ENCODE results near the gene NEK8.

Gene NEK8

DNA sequence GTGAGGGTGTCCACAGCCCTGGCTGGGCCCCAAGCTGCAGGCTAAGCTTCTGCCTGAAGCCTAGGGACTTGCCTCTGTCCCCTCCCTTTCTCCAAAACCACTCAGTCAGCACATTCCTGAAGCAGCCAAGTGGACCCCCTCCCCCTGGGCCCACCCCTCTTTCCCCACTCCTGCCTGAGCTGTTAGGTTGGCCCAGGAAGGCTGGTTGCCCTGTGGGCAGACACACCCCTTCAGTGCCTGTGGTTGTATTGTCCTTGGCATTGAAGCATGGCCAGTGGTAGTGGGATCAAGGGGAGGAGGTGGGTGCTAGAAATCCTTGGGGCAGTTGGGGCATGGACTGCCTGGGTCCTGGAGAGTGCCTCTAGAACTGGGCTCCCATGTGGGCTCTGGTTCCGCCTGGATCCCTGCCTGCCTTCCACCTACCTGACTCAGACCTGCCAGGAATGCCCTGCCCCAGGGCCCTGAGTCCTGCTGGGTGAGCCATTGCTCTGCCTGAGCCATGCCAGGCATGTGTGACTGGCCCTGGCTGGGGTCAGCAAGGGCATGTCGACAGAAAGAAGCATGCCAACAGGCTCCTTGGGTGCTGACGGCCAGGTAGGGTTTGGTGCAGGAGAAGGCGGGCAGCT lies 17.3 kb downstream of the NEK8 start:
- DNase-seq = no peak

DNA sequence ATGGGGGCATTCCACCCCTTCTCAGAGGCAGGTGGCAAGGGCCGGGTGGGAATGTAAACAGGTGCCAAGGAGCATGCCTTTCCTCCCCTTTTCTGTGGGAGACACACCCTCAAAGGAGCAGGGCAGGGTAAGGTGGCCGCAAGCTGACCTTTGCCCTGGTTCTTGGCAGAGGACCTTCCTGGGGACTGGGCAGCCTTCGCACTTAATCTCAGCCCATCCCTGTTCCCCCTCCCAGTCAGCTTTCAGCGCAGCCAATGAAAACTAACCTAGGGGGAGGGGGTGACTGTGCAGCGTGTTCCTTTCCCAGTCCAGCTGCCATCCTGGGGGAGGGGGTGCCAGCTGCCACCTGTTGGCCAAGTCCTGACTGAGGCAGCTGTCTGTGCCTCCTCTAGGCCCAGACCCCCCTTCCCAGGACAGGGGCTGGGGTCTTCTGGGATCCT lies 18.0 kb downstream of the NEK8 start:
- DNase-seq = no peak

DNA sequence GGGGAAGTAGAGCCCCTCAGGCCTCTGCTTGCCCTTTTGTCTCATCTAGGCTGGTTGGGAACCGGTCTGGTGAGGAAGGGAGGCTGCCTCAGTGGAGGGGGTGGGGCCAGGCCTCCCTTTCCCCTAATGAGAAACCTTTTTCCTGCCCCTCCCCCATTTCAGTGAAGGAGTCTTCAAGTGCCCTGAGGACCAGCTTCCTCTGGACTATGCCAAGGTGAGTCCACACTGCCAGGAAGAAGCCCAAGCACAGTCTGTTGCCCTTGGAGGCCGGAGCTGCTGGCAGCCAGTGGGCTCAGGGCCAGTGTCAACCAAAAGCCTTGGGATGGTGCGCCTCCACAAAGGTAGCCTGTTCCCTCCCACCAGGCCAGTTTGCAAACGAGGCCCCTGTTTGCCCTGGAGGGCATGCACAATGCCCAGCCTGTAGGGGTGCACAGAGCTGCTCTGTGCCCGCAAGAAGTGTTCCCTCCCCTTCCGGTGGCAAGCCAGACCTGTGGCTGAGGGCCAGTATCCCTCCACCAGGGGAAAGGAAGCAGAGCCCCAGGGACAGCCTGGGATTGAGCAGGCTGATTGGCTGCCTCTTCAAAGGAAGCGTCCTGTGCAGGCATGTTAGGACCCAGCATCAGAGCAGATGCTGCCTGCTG lies 18.6 kb downstream of the NEK8 start:
- DNase-seq = no peak

DNA sequence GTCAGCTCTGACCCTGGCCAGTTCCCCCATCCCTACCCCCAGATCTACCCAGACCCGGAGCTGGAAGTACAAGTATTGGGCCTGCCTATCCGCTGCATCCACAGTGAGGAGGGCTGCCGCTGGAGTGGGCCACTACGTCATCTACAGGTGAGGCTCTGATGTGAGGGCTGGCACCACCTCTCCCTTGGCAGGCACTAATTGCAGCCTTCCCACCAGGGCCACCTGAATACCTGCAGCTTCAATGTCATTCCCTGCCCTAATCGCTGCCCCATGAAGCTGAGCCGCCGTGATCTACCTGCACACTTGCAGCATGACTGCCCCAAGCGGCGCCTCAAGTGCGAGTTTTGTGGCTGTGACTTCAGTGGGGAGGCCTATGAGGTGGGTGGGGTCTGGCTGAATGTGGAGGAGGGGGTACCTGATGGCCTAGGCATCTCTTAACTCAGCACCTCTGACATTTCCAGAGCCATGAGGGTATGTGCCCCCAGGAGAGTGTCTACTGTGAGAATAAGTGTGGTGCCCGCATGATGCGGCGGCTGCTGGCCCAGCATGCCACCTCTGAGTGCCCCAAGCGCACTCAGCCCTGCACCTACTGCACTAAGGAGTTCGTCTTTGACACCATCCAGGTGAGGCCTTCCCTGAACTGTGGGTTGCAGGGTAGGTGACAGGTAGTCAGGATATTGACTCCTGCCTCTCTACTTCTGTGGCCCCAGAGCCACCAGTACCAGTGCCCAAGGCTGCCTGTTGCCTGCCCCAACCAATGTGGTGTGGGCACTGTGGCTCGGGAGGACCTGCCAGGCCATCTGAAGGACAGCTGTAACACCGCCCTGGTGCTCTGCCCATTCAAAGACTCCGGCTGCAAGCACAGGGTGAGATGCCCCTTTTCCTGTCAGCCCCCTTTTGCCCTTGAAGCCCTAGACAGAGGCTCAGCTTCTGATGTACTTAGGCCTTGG lies 19.5 kb downstream of the NEK8 start:
- DNase-seq = no peak

DNA sequence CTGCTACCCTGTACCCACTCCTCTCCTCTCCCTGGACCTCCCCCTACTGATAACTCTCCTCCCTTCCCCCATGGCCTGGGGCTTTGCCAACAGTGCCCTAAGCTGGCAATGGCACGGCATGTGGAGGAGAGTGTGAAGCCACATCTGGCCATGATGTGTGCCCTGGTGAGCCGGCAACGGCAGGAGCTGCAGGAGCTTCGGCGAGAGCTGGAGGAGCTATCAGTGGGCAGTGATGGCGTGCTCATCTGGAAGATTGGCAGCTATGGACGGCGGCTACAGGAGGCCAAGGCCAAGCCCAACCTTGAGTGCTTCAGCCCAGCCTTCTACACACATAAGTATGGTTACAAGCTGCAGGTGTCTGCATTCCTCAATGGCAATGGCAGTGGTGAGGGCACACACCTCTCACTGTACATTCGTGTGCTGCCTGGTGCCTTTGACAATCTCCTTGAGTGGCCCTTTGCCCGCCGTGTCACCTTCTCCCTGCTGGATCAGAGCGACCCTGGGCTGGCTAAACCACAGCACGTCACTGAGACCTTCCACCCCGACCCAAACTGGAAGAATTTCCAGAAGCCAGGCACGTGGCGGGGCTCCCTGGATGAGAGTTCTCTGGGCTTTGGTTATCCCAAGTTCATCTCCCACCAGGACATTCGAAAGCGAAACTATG lies 20.4 kb downstream of the NEK8 start:
- no peak for DNase-seq

DNA sequence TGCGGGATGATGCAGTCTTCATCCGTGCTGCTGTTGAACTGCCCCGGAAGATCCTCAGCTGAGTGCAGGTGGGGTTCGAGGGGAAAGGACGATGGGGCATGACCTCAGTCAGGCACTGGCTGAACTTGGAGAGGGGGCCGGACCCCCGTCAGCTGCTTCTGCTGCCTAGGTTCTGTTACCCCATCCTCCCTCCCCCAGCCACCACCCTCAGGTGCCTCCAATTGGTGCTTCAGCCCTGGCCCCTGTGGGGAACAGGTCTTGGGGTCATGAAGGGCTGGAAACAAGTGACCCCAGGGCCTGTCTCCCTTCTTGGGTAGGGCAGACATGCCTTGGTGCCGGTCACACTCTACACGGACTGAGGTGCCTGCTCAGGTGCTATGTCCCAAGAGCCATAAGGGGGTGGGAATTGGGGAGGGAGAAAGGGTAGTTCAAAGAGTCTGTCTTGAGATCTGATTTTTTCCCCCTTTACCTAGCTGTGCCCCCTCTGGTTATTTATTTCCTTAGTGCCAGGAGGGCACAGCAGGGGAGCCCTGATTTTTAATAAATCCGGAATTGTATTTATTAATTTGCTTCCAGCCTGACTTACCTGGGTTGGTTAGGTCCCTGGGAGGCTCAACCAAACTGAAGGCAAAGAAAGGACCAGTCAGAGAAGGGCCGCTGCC lies 21.1 kb downstream of the NEK8 start:
- no peak for DNase-seq

DNA sequence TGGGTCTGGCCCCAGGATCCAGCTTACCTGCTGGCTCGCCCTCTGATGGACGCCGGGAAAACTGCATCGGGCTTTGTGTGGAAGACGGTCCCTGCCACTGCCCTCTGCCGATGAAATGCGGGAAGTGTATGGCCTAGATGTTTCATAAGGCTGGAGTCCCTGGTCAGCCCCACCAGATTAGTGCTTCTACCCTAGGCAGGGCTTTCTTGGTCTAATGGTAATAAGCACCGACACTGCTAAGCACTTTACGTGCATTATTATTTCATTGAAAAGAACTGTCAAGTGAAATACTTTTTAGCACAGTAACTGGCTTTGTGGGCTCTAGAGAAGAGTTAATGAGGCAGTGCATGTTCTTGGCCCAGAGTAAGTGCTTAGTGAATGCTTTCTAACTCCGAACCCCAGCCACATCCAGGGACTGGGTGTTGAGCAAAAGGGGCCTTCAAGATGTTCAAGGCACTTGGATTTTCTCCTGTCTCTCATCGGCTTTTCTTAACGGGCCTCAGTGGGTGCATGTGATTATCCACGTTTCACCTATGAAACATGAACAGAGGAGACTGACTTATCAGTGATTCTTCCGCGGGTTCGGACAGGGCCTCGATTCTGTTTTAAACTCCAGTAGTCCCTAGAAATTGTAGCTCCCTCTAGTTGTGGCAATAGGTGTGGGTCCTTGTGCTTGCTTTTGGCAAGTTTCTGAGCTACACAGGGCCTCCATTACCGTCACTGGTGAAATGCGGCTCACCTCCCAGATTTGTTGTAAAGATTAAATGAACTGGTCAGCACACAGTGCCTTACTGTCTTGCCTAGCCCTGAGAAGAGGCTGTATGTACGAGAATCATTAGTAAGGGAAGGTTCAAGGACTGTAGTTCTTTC lies 21.8 kb downstream of the NEK8 start:
- peak; percentile 84 to 89 for DNase-seq

DNA sequence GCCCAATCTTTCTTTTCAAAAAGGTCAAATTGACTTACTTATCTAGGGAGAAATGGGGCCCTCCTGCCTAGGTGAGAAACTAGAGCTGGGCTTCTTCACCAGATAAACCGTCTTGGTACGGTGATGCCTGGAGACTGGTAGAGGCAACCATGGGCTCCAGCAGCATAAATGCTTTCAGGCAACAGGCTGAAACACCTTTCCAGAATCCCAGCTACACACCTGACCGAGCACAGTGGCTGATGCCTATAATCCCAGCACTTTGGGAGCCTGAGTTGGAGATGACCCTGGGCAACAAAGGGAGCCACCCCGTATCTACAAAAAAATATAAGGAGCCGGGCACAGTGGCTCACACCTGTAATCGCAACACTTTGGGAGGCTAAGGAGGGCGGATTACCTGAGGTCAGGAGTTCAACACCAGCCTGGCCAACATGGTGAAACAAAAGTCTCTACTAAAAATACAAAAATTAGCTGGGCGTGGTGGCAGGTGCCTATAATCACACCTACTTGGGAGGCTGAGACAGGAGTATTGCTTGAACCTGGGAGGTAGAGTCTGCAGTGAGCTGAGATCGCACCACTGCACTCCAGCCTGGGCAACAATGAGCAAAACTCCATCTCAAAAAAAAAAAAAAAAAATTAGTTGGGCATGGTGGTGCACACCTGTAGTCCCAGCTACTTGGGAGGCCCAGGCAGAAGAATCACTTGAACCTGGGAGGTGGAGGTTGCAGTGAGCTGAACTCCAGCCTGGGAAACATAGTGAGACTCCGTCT lies 23.2 kb downstream of the NEK8 start:
- DNase-seq = no peak

DNA sequence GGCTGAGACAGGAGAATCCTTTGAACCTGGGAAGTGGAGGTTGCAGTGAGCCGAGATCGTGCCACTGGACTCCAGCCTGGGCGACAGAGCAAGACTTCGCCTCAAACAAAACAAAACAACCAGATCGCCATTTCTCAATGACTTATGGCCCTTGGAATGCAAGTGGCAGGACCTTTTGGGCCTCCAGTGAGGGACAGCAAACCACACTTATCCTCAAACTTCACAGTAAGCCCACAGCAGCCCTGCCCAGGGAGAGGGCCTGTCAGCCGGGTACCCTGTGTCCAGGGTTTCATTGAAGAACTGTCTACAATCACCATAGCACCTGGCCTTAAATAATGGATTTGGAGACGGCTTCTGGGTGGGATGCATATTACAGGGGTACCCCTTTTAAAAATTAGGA lies 26.9 kb downstream of the NEK8 start:
- no peak for DNase-seq

DNA sequence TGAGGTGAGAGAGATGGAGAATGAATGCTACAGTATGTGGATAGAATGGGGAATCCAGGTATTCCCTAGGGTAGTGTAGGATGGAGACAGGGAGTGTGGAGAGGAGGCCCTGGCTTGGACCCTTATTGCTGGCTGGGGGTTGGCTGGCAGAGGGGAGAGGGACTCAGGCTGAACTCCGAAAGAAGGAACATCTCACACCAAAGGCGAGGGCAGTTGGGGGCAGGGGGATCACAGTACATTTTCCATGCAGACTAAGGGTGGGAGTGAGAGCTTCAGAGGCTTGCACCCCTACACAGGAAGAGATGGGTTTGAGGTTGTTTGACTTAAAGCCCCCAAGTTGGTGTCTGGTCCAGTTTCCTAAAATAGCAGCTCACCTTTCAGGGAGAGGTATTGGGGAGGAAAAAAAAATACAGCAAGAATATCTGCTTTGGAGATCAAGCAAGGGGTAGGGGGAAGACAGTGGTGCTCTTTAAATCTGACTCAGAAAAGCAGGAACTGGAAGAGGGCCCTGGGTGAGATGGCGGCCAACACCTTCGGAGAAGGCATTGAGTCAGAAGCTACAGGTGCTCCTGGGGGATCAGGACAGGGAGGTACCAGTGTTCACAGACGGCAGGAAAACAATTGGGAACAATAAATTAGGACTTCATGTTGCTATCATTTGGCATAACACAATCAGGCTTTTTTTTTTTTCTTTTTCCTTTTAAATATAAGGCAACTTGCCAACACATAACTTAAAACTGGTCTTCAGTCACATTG lies 27.6 kb downstream of the NEK8 start:
- no peak for DNase-seq

DNA sequence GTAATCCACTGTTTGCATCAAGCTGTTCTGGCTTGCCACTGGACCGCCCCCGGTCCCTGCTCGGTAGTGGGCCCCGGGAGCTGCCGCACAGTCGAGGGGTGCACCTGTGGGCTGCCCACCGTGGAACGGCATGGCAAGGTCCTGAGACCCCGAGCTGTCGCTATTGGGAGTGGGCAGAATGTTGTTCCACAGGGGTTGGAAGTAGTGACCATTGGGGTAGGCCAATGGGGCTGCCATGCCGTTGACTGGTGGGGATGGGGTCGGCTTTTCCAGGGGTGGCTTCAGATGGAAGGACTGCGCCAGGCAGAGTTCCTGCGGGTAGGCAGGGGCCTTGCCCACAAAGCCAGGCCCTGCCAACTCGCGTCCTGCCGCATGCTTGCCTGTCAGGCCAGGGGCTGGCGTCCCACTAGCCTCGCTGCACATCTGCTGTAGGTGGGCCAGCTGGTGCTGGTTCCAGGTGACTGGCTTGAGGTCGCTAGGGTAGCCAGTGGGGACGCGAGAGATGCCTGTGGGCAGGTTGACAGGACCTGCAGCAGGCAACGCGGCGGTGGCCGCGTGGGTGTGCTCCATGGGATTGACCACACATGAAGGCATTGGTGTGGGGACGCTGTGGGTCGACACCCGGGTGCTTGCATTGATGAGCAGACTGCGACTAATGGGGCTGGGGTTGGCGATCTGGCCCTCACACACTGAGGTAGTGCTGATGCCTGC lies 30.0 kb downstream of the NEK8 start:
- no peak for DNase-seq

DNA sequence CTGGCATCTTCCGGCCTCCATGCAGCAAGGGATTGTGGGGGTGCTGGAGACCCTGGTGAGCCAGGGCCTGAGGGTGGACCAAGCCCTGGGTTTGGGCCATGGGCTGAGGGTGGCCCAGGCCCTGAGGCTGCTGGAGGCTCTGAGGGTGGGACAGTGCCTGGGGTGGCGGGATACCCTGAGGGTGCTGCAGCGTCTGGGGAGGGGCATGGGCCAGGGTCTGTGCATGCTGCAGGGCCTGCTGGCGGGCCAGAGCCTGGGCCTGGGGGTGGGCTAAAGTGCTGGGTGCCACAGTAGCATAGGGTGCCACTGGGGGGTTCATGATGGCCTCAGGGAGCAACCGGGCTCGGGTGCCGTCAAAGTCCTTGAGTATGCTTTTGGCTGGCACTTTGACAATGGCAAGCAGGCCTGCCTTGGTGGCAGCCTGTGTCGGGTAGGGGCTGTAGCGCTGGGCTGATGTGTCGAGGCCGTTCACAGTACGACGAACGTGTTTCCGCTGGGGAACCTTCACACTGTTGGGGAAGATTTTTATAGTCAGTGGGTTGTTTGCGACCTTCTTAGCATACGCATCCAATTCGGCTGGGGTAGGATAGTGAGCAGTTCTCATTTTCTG lies 30.8 kb downstream of the NEK8 start:
- DNase-seq = no peak

DNA sequence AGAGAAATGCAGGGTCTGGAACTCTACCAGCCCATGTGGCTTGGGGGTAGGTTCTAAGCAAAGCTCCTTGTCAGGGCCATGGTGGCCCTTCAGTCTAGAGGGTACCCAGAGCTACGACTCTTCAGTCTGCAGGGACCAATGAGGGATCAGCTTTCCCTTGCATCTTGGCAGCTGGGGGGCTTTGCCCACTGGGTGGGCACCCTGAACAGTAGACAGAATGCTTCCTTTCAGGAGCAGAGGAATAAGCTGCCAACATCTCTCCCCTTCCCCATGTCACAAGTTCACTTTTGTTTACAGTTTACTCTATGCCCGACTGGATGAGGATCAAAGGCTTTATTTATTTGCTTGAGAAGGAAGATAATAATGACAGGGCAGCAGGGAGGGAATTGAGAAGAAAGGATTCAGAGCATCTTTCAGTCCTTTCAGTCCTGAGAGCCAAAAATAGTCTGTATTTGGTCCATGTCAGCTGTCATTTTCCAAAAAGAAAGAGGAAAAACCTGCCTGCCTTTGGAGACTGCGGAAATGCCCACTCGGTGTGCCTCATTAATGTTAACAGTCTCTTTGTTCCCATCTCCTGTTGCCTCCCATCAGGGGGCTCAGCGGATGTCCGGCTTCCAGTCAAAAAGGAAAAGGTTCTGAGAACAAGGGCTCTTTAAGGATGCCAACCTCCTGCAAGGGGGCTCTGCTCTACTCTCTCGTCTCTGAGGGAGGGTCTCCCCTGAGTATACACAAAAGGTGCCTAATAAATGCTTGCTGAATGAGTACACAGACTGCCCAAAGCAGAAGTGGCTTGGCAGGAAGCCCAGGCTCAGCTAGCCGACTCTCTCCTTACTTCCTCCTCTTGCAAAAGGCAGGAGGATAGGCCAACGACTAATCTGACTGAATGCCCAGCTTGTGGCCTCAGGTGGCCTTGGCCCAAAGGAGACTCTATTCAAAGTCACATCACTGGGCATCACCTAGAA lies 32.3 kb downstream of the NEK8 start:
- DNase-seq = no peak

DNA sequence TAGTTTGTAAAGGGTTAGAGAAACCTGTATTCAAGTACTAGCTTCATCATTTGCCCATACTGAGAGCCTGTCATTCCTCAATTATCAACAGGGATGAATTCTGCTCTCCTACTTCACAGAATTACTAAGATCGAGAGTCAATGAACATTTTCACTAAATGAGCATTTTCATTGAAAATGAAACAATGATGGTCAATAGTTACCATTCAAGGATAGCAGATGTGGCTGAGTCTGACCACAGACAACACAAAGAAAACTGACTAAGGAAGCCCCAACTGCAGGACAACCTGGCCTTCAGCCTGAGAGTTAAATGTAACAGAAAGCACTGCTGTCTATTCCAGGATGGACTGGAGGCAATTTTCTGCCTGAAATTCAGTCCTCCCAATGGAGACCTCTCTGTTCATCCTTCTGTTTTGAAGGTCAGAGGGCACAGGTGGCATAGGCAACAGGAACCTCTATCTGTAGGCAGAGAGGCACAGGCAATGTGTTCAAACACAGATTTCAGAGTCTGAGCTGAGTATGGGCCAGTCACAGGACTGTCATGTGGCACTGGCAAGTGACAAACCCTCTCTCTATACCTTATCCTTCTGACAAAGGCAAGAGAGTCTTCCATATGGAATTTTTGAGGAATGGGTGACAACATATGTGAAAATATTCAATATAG lies 34.7 kb downstream of the NEK8 start:
- no peak for DNase-seq

DNA sequence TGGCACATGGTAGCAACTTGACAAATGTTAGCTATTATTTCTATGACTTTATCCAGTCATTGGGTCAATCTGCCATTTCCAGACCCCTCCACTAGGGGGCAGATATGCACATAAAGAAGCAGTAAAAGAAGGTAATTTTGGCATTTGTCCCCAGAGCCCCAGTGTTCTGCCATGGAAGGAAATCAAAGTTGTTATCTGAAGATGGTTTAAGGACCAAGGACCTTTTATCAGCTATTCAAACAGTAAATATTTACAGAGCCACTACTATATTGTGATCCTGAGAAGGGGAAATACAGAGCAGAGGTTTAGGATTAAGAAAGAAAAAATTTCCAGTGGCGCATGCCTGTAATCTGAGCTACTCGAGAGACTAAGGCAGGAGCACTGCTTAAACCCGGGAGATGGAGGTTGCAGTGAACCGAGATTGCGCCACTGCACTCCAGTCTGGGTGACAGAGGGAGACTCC lies 35.2 kb downstream of the NEK8 start:
- DNase-seq = peak; percentile 71 to 85

DNA sequence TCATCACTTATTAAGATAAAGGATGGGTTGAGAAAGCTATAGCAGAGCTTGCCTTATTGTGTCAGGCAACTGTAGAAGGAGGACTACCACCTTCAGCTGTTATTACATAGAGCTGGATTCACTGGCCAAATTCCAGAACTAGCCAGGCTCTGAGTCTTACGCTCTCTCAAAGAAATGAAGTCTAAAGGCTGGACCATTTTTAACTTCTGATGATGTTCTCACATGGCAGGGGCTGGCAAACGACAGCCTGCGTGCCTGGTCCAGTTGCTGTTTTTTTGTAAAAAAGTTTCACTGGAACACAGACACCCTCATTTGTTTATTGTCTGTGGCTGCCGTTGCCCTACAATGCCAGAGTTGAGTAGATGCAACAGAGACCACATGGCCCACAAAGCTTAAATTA lies 36.5 kb downstream of the NEK8 start:
- no peak for DNase-seq

DNA sequence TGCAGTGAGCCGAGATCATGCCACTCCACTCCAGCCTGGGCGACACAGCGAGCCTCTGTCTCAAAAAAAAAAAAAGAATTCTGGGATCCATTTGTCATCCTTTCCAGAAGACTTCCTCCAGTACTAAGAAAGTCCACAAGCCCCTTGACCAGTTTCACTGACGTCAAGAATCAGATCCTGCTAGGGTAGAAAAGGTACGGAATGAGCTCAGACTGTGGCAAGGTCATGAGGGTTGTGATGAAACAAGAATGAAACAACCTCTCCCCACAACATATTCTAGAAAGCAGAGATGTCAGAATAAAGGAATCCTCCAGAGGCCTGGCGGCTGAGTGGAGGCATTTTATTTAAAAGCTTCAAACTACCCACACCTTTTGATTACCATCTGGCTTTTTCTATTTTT lies 45.1 kb downstream of the NEK8 start:
- DNase-seq = no peak

All from activated CD4-positive, alpha-beta T cell treated with anti-CD3 and anti-CD28 coated beads for 4 hours (primary cell).